OCI-LY7 (cell line): ENCODE data around the gene LRCOL1.

ENCODE experiments used
- EZH2phosphoT487 ChIP-seq: fragments of 200-600 bp; sonication (generic); IDR thresholded peaks from 2 replicates; pipeline ENCODE4 v1.6.1; 2018; ENCODE audit warnings: low read depth, borderline replicate concordance, mild to moderate bottlenecking, mixed run types, antibody characterized with exemption, low read length, moderate library complexity, mixed read lengths
- TF ChIP-seq, protein P1 (sequence below): fragments of 200-600 bp; sonication (generic); conservative IDR thresholded peaks from 2 replicates; pipeline ENCODE4 v1.5.1; 2014; ENCODE audit warnings: mild to moderate bottlenecking, antibody characterized with exemption, low read length, moderate library complexity, mixed read lengths

DNA sequence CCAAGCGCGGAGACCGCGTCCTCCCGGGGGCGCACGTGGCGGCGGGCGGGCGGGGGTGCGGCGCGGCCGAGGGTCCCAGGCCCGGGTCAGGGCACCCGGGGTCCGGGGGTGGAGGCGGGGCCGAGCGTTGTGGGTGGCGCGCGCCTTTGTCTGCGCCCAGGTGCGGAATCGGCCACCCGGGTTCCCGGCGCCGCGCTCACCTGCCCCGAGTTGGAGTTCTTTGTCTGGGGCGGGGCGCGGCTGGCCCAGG is 50.1 kb downstream of the LRCOL1 start:
- TF ChIP-seq, protein P1, sequence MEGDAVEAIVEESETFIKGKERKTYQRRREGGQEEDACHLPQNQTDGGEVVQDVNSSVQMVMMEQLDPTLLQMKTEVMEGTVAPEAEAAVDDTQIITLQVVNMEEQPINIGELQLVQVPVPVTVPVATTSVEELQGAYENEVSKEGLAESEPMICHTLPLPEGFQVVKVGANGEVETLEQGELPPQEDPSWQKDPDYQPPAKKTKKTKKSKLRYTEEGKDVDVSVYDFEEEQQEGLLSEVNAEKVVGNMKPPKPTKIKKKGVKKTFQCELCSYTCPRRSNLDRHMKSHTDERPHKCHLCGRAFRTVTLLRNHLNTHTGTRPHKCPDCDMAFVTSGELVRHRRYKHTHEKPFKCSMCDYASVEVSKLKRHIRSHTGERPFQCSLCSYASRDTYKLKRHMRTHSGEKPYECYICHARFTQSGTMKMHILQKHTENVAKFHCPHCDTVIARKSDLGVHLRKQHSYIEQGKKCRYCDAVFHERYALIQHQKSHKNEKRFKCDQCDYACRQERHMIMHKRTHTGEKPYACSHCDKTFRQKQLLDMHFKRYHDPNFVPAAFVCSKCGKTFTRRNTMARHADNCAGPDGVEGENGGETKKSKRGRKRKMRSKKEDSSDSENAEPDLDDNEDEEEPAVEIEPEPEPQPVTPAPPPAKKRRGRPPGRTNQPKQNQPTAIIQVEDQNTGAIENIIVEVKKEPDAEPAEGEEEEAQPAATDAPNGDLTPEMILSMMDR, result 0 out of 2 replicates have a peak, but pooled peaks have one; percentile 11
- no peak for TF ChIP-seq EZH2phosphoT487
